ENCODE data around the gene LSM4. TPM values are rescaled to one million over a fixed set of nuclear protein-coding genes. Genes with fewer than 3 reads are reported as not detected.

Gene LSM4
- total and polyA plus RNA-seq, 2 of the 13 experiments (the other 11 are each of a cell fraction or from before 2014, with no cell fraction given) = 65.8 to 166 TPM

- no peak; the same call in 1 of the 2 replicates for TF ChIP-seq ZSCAN21 (CRISPR knock-in tag; IDR thresholded peaks at IDR 0.05; ENCODE audit: borderline replicate concordance)
- peak; percentile 71; the same call in 1 of the 2 replicates for TF ChIP-seq ZFP91 (CRISPR knock-in tag; IDR thresholded peaks at IDR 0.05; ENCODE audit: borderline replicate concordance)
- no peak for TF ChIP-seq ZMYM3 (CRISPR knock-in tag; IDR thresholded peaks at IDR 0.05)
- peak; percentile 56; the same call in 1 of the 2 replicates for TF ChIP-seq ZNF503 (CRISPR knock-in tag; IDR thresholded peaks at IDR 0.05)
- TF ChIP-seq GATAD2A (CRISPR knock-in tag; IDR thresholded peaks at IDR 0.05) = peak; percentile 68
- TF ChIP-seq ATF7-NPFF (CRISPR knock-in tag; IDR thresholded peaks at IDR 0.05; ENCODE audit: low read depth) = 0 out of 2 replicates have a peak, but pooled peaks have one; percentile 41
- peak; percentile 36; the same call in 1 of the 2 replicates for TF ChIP-seq PHF8 (CRISPR knock-in tag; IDR thresholded peaks at IDR 0.05)
- TF ChIP-seq IRF2 (CRISPR knock-in tag; IDR thresholded peaks at IDR 0.05) = peak; percentile 19; the same call in 1 of the 2 replicates
- no peak for TF ChIP-seq SMARCC2 (IDR thresholded peaks at IDR 0.05)
- TF ChIP-seq SMYD3 (CRISPR knock-in tag; IDR thresholded peaks at IDR 0.05) = no peak
- TF ChIP-seq THAP9 (CRISPR knock-in tag; IDR thresholded peaks at IDR 0.05; ENCODE audit: borderline replicate concordance) = peak; percentile 26; the same call in 1 of the 2 replicates
- 0 out of 2 replicates have a peak, but pooled peaks have one; percentile 9 for TF ChIP-seq BCL3 (CRISPR knock-in tag; IDR thresholded peaks at IDR 0.05)
- TF ChIP-seq ZNF501 (CRISPR knock-in tag; IDR thresholded peaks at IDR 0.05) = peak; percentile 69; the same call in 1 of the 2 replicates
- TF ChIP-seq LCORL (IDR thresholded peaks at IDR 0.05) = no peak
- TF ChIP-seq LCORL (CRISPR knock-in tag; IDR thresholded peaks at IDR 0.05) = peak; percentile 88
- TF ChIP-seq ZNF335 (CRISPR knock-in tag; IDR thresholded peaks at IDR 0.05) = 0 out of 2 replicates have a peak, but pooled peaks have one; percentile 62
- TF ChIP-seq ZNF331 (CRISPR knock-in tag; IDR thresholded peaks at IDR 0.05) = peak; percentile 62; the same call in 1 of the 2 replicates
- TF ChIP-seq FOSL1 (CRISPR knock-in tag; IDR thresholded peaks at IDR 0.05; ENCODE audit: borderline replicate concordance) = peak; percentile 98
- TF ChIP-seq ZBTB33 (CRISPR knock-in tag; IDR thresholded peaks at IDR 0.05) = 0 out of 2 replicates have a peak, but pooled peaks have one; percentile 3
- TF ChIP-seq HNRNPL (IDR thresholded peaks at IDR 0.05; ENCODE audit: low read depth, low read length) = peak; percentile 68; the same call in 1 of the 2 replicates
Observed at GRCh38 chr19:18274781-18275356, 48.0 kb downstream of the LSM4 start (continued).
